ENCODE measurements around the gene MAGED1. TPM values are rescaled to one million over a fixed set of nuclear protein-coding genes. Genes with fewer than 3 reads are reported as not detected.

MAGED1 gene
- total and polyA plus RNA-seq, 2 of the 8 experiments (the other 6 are each of a cell fraction or from before 2014, with no cell fraction given) = 91.0 to 91.1 TPM

DNA sequence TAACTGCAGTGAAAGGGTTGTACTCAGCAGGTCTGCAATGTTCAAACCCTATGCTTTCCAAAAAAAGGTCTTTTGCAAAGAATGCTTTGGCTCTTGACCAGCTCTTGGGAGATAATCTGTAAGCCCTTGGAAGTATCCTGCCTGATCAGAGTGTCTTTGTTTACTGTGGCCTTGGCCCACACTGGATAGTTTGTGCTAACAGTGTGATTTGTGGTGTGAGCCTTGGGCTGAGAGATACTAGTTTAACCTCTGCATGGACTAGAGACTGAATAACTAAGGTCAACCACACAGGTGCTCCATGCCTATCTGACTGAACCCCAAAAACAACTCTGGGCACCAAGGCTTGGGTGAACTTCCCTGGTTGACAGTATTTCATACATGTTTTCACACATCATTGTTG, 3.6 kb upstream of the MAGED1 start:
- H2AK5ac ChIP-seq (ENCODE audit: low read depth, low read length) = no peak overlapping the region
- H3K9me3 ChIP-seq (ENCODE audit: insufficient read depth in 2 of 2, low read depth in 1 of 2, low read length in 1 of 2) = no peaks in the 10 kb centered on the region
- H3K23me2 ChIP-seq (ENCODE audit: low read depth, low read length) = peaks cover 5% of the 10 kb centered on the region; the same call in 1 of the 2 replicates
- H3K4me1 ChIP-seq (replicated peaks in 1 of 4; ENCODE audit: control insufficient read depth in 3 of 4, insufficient read depth in 4 of 4, low read length in 3 of 4) = peaks cover 0 to 7% (median 3%) of the 10 kb centered on the region in 4 experiments; a peak in 2 of 7 replicates
- H3K79me1 ChIP-seq (ENCODE audit: low read depth, low read length) = no peaks in the 10 kb centered on the region
- H2AFZ ChIP-seq (ENCODE audit: low read length) = no peak overlapping the region
- H3K14ac ChIP-seq (ENCODE audit: insufficient read length) = no peak overlapping the region
- POLR2A ChIA-PET (ENCODE audit: partially characterized antibody) = no interaction called here
- H3K79me2 ChIP-seq (ENCODE audit: control insufficient read depth in 1 of 2, insufficient read depth in 2 of 2, low read length in 2 of 2) = no peaks in the 10 kb centered on the region
- no peak overlapping the region for H4K91ac ChIP-seq (replicated peaks; ENCODE audit: insufficient read length, low read length)
- H3K4ac ChIP-seq (replicated peaks; ENCODE audit: insufficient read length, low read depth, low read length) = no peak overlapping the region
- FAIRE-seq (no peak), DNase-seq (ENCODE audit: low read depth in 1 of 2, low spot score in 2 of 2) (no peak)
- H3K36me3 ChIP-seq (ENCODE audit: control insufficient read depth in 2 of 4, insufficient read depth in 4 of 4, low read length in 3 of 4) = no peaks in the 10 kb centered on the region
- no peak overlapping the region for H3K9ac ChIP-seq (replicated peaks in 1 of 4; ENCODE audit: extremely low read depth in 1 of 4, low read depth in 3 of 4, low read length in 3 of 4)
- no peak overlapping the region for H3K18ac ChIP-seq (ENCODE audit: extremely low read depth, low read length)
- no peaks in the 10 kb centered on the region for H3K27me3 ChIP-seq (replicated peaks in 1 of 4; ENCODE audit: control insufficient read depth in 3 of 4, extremely low read depth in 1 of 4, insufficient read depth in 3 of 4, low read length in 3 of 4)
- no peak overlapping the region for H3K27ac ChIP-seq (ENCODE audit: low read depth, low read length)
- H2BK15ac ChIP-seq (ENCODE audit: low read length) = no peak overlapping the region
- no peak overlapping the region for H3K4me3 ChIP-seq (ENCODE audit: extremely low read depth in 1 of 4, insufficient read depth in 2 of 4, low read depth in 3 of 4, low read length in 4 of 4)
- no peak overlapping the region for H3K23ac ChIP-seq (ENCODE audit: insufficient read length)
- H3K4me2 ChIP-seq (ENCODE audit: insufficient read depth in 1 of 2, low read depth in 2 of 2, low read length in 2 of 2) = no peak overlapping the region
- H3K56ac ChIP-seq (replicated peaks; ENCODE audit: insufficient read length, low read depth, low read length) = no peak overlapping the region
- H4K20me1 ChIP-seq (replicated peaks in 1 of 2; ENCODE audit: control insufficient read depth in 1 of 2, insufficient read depth in 2 of 2, low read length in 2 of 2) = no peaks in the 10 kb centered on the region
- H2BK12ac ChIP-seq (ENCODE audit: low read depth, low read length) = no peak overlapping the region
- no peak overlapping the region for H4K8ac ChIP-seq (ENCODE audit: extremely low read depth, insufficient read depth, low read length)
- no peak overlapping the region for H4K5ac ChIP-seq (ENCODE audit: insufficient read length, low read depth, low read length)
- H2BK120ac ChIP-seq (replicated peaks; ENCODE audit: low read depth, low read length) = no peak overlapping the region
- CTCF ChIA-PET (ENCODE audit: partially characterized antibody) = no interaction called here
- no peak overlapping the region for H2BK5ac ChIP-seq (ENCODE audit: low read depth, low read length)
- no peak overlapping the region for H2BK20ac ChIP-seq (ENCODE audit: low read length)
- TF ChIP-seq CEBPB (IDR thresholded peaks at IDR 0.05; ENCODE audit: low read depth, low read length) (no peak), SIRT6 (IDR thresholded peaks at IDR 0.05; ENCODE audit: low read length) (no peak), SP2 (IDR thresholded peaks at IDR 0.05; ENCODE audit: low read length) (no peak), NRF1 (IDR thresholded peaks at IDR 0.05; ENCODE audit: low read depth, low read length) (no peak), KDM1A (IDR thresholded peaks at IDR 0.05; ENCODE audit: borderline replicate concordance, low read length) (no peak), GABPA (IDR thresholded peaks at IDR 0.05; ENCODE audit: borderline replicate concordance, insufficient read depth, low read length) (no peak), CTBP2 (IDR thresholded peaks at IDR 0.05; ENCODE audit: borderline replicate concordance, insufficient read depth, insufficient read length, low read length) (no peak), SRF (IDR thresholded peaks at IDR 0.05; ENCODE audit: low read depth, low read length) (no peak), CHD2 (IDR thresholded peaks at IDR 0.05; ENCODE audit: low read length) (no peak), RAD21 (IDR thresholded peaks at IDR 0.05 in 1 of 2, conservative IDR thresholded peaks at IDR 0.05 in 1 of 2; ENCODE audit: low read depth in 2 of 2, low read length in 2 of 2) (no peak), RNF2 (IDR thresholded peaks at IDR 0.05; ENCODE audit: borderline replicate concordance, low read depth, low read length, missing control alignments, poor library complexity, severe bottlenecking) (no peak)
- TF ChIP-seq, protein P1, sequence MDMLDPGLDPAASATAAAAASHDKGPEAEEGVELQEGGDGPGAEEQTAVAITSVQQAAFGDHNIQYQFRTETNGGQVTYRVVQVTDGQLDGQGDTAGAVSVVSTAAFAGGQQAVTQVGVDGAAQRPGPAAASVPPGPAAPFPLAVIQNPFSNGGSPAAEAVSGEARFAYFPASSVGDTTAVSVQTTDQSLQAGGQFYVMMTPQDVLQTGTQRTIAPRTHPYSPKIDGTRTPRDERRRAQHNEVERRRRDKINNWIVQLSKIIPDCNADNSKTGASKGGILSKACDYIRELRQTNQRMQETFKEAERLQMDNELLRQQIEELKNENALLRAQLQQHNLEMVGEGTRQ (IDR thresholded peaks at IDR 0.05; ENCODE audit: low read length) = no peak

Measured in H1 (cell line).